ENCODE measurements around the gene KLHL22.
"Not testable (repeated sequence)": the region's sequence is repeated elsewhere in the genome, so short reads cannot be mapped to it uniquely, and the experiment has no call there.

KLHL22 gene

GRCh38 chr22:20422271-20423007, 73.2 kb downstream of the KLHL22 start:
- no peak for DNase-seq (ENCODE audit: low read depth in 2 of 2)

GRCh38 chr22:20421507-20421874, 74.1 kb downstream of the KLHL22 start:
- DNase-seq (ENCODE audit: low read depth in 2 of 2) = no peak

GRCh38 chr22:20420157-20420842, 75.3 kb downstream of the KLHL22 start:
- DNase-seq (ENCODE audit: low read depth in 2 of 2) = no peak

GRCh38 chr22:20419664-20419951, 76.0 kb downstream of the KLHL22 start:
- no peak for DNase-seq (ENCODE audit: low read depth in 2 of 2)

- DNase-seq (ENCODE audit: low read depth in 2 of 2) = peak; percentile 52 to 58
Measured at GRCh38 chr22:20418211-20418788, 77.3 kb downstream of the KLHL22 start.

GRCh38 chr22:20415699-20416098, 79.9 kb downstream of the KLHL22 start:
- DNase-seq (ENCODE audit: low read depth in 2 of 2) = not testable (repeated sequence)

GRCh38 chr22:20415241-20415640, 80.4 kb downstream of the KLHL22 start:
- DNase-seq (ENCODE audit: low read depth in 2 of 2) = not testable (repeated sequence)

GRCh38 chr22:20414450-20414849, 81.1 kb downstream of the KLHL22 start:
- DNase-seq (ENCODE audit: low read depth in 2 of 2) = no peak

GRCh38 chr22:20414059-20414440, 81.5 kb downstream of the KLHL22 start:
- DNase-seq (ENCODE audit: low read depth in 2 of 2) = no peak

- DNase-seq (ENCODE audit: low read depth in 2 of 2) = no peak
Measured at GRCh38 chr22:20413217-20414058, 82.2 kb downstream of the KLHL22 start.

- no peak for DNase-seq (ENCODE audit: low read depth in 2 of 2)
Measured at GRCh38 chr22:20412474-20413216, 83.0 kb downstream of the KLHL22 start.

GRCh38 chr22:20409385-20409784, 86.2 kb downstream of the KLHL22 start:
- not testable (repeated sequence) for DNase-seq (ENCODE audit: low read depth in 2 of 2)

GRCh38 chr22:20408891-20409290, 86.7 kb downstream of the KLHL22 start:
- no peak for DNase-seq (ENCODE audit: low read depth in 2 of 2)

- DNase-seq (ENCODE audit: low read depth in 2 of 2) = no peak
Measured at GRCh38 chr22:20407829-20408228, 87.8 kb downstream of the KLHL22 start.

- no peak for DNase-seq (ENCODE audit: low read depth in 2 of 2)
Measured at GRCh38 chr22:20406686-20407408, 88.7 kb downstream of the KLHL22 start.

- DNase-seq (ENCODE audit: low read depth in 2 of 2) = no peak
Measured at GRCh38 chr22:20405931-20406685, 89.5 kb downstream of the KLHL22 start.

GRCh38 chr22:20405291-20405930, 90.2 kb downstream of the KLHL22 start:
- DNase-seq (ENCODE audit: low read depth in 2 of 2) = no peak

GRCh38 chr22:20404881-20405280, 90.7 kb downstream of the KLHL22 start:
- DNase-seq (ENCODE audit: low read depth in 2 of 2) = no peak

GRCh38 chr22:20403779-20404140, 91.8 kb downstream of the KLHL22 start:
- DNase-seq (ENCODE audit: low read depth in 2 of 2) = no peak
